HEK293T (cell line): ENCODE results near the gene RNF214.

Source experiments
- BHLHE40 ChIP-seq: fragments of 450-650 bp; IDR thresholded peaks from 2 replicates; pipeline ENCODE4 v1.6.1; 2016; ENCODE audit warnings: mild to moderate bottlenecking, moderate library complexity, borderline replicate concordance
- FOXA1 ChIP-seq: fragments of 450-650 bp; IDR thresholded peaks from 2 replicates; pipeline ENCODE4 v1.6.1; 2016; ENCODE audit warnings: mild to moderate bottlenecking
- FOXK2 ChIP-seq: fragments of 450-650 bp; IDR thresholded peaks from 2 replicates; pipeline ENCODE4 v1.6.1; 2016; ENCODE audit warnings: mild to moderate bottlenecking
- HDGF ChIP-seq: fragments of 450-650 bp; IDR thresholded peaks from 2 replicates; pipeline ENCODE4 v1.6.1; 2017; ENCODE audit warnings: antibody characterized with exemption, borderline replicate concordance
- L3MBTL2 ChIP-seq: fragments of 450-650 bp; conservative IDR thresholded peaks from 2 replicates; pipeline ENCODE4 v1.6.1; 2016; ENCODE audit warnings: mild to moderate bottlenecking
- LEF1 ChIP-seq: fragments of 450-650 bp; IDR thresholded peaks from 2 replicates; pipeline ENCODE4 v1.6.1; 2017; ENCODE audit warnings: mild to moderate bottlenecking, borderline replicate concordance
- NFRKB ChIP-seq: fragments of 450-650 bp; IDR thresholded peaks from 2 replicates; pipeline ENCODE4 v1.6.1; 2016; ENCODE audit warnings: mild to moderate bottlenecking, moderate library complexity
- SP1 ChIP-seq: fragments of 450-650 bp; IDR thresholded peaks from 2 replicates; pipeline ENCODE4 v1.6.1; 2017
- SUZ12 ChIP-seq: fragments of 450-650 bp; IDR thresholded peaks from 2 replicates; pipeline ENCODE4 v1.6.1; 2016; ENCODE audit warnings: mild to moderate bottlenecking
- TARDBP ChIP-seq: fragments of 450-650 bp; IDR thresholded peaks from 2 replicates; pipeline ENCODE4 v1.6.1; 2016

- TF ChIP-seq NFRKB (no peak), BHLHE40 (no peak), HDGF (no peak), LEF1 (no peak), L3MBTL2 (no peak), SP1 (no peak), FOXA1 (no peak), FOXK2 (no peak), SUZ12 (no peak), TARDBP (no peak)
Measured at GRCh38 chr11:117225553-117226170, 6.8 kb upstream of the RNF214 start.
